K562 (cell line): Measurements from ENCODE around the gene MARK3. TPM values are rescaled to one million over a fixed set of nuclear protein-coding genes. Genes with fewer than 3 reads are reported as not detected.

ENCODE experiments used
- STAT5A ChIP-seq: IDR thresholded peaks from 2 replicates; pipeline ENCODE4 v1.6.1; 2012; ENCODE audit warnings: low read length, inconsistent platforms, borderline replicate concordance
- XRCC4 ChIP-seq: IDR thresholded peaks from one replicate; pipeline ENCODE4 v1.6.1; 2011; ENCODE audit not compliant: insufficient read depth, insufficient read length; ENCODE audit errors: extremely low read depth
- polyA plus RNA-seq, 8 experiments: library from polyadenylated mRNA; depleted of rRNA in 4 of 8; stranded (reverse) in 5 of 8; unstranded in 3 of 8; fragments of >200 nt; fragmentation: Nextera tagmentation in 2 of 8; fragmentation: Illumina TruSeq in 1 of 8; extraction: Ambion mirVana in 2 of 8; extraction: Trizol in 1 of 8; gene quantifications; 2 replicates each; pipeline versions ENCODE4 v1.2.1 to v1.2.3, GENCODE V29; 2011 to 2014; ENCODE audit warnings: inconsistent platforms in 1 of 8, missing spikeins in 1 of 8
- total RNA-seq, 7 experiments: library from RNA; depleted of rRNA in 6 of 7; stranded (reverse); fragments of >200 nt in 6 of 7; fragmentation: Illumina TruSeq in 2 of 7; extraction: Trizol in 2 of 7; gene quantifications; 2 replicates each; pipeline versions ENCODE4 v1.2.1 to v1.2.3, GENCODE V29; 2011 to 2021; ENCODE audit warnings: low replicate concordance in 1 of 7
- TF ChIP-seq, protein P1 (sequence below): fragments of 450-650 bp; IDR thresholded peaks from 2 replicates; pipeline ENCODE4 v1.6.1; 2016; ENCODE audit warnings: low read depth

MARK3 gene
- total and polyA plus RNA-seq, 9 of the 15 experiments (the other 6 are each of a cell fraction or from before 2014, with no cell fraction given), result 10.1 to 68.7 (median 56.3) TPM

DNA sequence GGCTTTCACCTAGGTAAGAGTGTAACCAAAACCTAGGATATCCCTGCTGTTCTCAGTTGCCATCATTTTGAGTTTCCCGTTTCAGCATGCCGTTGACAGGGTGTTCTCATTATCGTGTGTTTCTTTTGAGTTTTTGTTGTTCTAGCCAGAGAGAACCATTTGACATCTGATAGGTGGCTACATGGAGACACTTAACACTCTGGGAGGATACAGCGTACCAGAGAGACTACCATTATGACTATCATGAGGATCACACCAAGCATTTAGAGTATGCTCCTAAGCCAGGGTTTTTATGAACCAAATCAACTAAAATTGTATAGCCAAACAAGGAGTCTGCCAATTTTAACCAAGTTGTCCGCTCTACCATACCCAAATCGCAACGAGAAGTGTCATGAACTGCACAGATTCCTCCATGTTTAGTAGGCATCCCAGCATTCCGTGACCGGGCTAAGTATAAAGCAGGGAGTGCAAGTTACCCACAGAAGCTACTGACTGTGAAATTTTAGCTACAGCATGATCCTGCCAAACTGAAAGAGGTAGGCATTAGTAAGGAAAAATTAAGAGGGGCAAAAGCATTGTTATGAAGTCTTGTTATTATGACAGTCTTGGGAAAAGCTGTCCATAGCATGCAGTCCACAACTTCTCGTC is 48.8 kb downstream of the MARK3 start (continued):
- TF ChIP-seq, protein P1, sequence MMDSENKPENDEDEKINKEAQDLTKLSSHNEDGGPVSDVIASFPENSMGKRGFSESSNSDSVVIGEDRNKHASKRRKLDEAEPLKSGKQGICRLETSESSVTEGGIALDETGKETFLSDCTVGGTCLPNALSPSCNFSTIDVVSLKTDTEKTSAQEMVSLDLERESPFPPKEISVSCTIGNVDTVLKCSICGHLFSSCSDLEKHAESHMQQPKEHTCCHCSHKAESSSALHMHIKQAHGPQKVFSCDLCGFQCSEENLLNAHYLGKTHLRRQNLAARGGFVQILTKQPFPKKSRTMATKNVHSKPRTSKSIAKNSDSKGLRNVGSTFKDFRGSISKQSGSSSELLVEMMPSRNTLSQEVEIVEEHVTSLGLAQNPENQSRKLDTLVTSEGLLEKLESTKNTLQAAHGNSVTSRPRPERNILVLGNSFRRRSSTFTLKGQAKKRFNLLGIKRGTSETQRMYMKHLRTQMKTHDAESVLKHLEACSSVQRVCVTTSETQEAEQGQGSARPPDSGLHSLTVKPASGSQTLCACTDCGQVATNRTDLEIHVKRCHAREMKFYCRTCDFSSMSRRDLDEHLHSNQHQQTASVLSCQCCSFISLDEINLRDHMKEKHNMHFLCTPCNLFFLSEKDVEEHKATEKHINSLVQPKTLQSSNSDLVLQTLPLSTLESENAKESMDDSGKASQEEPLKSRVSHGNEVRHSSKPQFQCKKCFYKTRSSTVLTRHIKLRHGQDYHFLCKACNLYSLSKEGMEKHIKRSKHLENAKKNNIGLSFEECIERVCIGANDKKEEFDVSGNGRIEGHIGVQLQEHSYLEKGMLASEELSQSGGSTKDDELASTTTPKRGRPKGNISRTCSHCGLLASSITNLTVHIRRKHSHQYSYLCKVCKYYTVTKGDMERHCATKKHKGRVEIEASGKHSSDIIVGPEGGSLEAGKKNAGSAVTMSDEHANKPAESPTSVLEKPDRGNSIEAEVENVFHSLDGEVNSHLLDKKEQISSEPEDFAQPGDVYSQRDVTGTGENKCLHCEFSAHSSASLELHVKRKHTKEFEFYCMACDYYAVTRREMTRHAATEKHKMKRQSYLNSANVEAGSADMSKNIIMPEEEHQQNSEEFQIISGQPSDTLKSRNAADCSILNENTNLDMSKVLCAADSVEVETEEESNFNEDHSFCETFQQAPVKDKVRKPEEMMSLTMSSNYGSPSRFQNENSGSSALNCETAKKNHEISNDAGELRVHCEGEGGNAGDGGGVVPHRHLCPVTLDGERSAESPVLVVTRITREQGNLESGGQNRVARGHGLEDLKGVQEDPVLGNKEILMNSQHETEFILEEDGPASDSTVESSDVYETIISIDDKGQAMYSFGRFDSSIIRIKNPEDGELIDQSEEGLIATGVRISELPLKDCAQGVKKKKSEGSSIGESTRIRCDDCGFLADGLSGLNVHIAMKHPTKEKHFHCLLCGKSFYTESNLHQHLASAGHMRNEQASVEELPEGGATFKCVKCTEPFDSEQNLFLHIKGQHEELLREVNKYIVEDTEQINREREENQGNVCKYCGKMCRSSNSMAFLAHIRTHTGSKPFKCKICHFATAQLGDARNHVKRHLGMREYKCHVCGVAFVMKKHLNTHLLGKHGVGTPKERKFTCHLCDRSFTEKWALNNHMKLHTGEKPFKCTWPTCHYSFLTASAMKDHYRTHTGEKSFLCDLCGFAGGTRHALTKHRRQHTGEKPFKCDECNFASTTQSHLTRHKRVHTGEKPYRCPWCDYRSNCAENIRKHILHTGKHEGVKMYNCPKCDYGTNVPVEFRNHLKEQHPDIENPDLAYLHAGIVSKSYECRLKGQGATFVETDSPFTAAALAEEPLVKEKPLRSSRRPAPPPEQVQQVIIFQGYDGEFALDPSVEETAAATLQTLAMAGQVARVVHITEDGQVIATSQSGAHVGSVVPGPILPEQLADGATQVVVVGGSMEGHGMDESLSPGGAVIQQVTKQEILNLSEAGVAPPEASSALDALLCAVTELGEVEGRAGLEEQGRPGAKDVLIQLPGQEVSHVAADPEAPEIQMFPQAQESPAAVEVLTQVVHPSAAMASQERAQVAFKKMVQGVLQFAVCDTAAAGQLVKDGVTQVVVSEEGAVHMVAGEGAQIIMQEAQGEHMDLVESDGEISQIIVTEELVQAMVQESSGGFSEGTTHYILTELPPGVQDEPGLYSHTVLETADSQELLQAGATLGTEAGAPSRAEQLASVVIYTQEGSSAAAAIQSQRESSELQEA, result no peak
- TF ChIP-seq XRCC4, result no peak
- no peak for TF ChIP-seq STAT5A
